Upper lobe of right lung (tissue), 1 donor: ENCODE data around the gene CCDC178. TPM values are rescaled to one million over a fixed set of nuclear protein-coding genes. Genes with fewer than 3 reads are reported as not detected.

Experiments used
- ATAC-seq: fragments of 200-7000 bp; cut with Tn5 transposase; one replicate; pipeline ENCODE4 v1.9.1; 2020; ENCODE audit warnings: mild to moderate bottlenecking, moderate library complexity
- DNase-seq: peaks from one replicate; pipeline ENCODE4 v3.0.0-alpha.2; 2020
- H3K27ac ChIP-seq: fragments of 200-600 bp; one replicate; pipeline ENCODE4 v1.8.0; 2022
- H3K27me3 ChIP-seq: fragments of 200-600 bp; one replicate; pipeline ENCODE4 v1.8.0; 2022; ENCODE audit warnings: mild to moderate bottlenecking
- H3K36me3 ChIP-seq: fragments of 200-600 bp; one replicate; pipeline ENCODE4 v1.8.0; 2022
- H3K4me1 ChIP-seq: fragments of 200-600 bp; one replicate; pipeline ENCODE4 v1.8.0; 2022
- H3K4me3 ChIP-seq: fragments of 200-600 bp; one replicate; pipeline ENCODE4 v1.8.0; 2022; ENCODE audit warnings: mild to moderate bottlenecking
- H3K9me3 ChIP-seq: fragments of 200-600 bp; one replicate; pipeline ENCODE4 v1.8.0; 2022
- CTCF ChIP-seq: fragments of 200-600 bp; IDR thresholded peaks from one replicate; pipeline ENCODE4 v1.8.0; 2022; ENCODE audit warnings: antibody characterized with exemption
- intact Hi-C: fragments of 100-400 bp; cut with DNase I; formaldehyde crosslinking; loops from one replicate; pipeline ENCODE4 v1.11.0; 2022
- total RNA-seq: library from RNA; stranded (reverse); fragmentation: NEBNext Ultra II Directional; extraction: Animal tissue kit (Norgen Biotek cat#: 25700); gene quantifications from one replicate; pipeline ENCODE4 v1.2.1, GENCODE V29; 2021
- donor health status: DM: no; HTN: yes; CAD: no; lungs with severe emphysema.

CCDC178 gene
- total RNA-seq, 1 donor from 2014 or later = 2.5 TPM

GRCh38 chr18:32983721-32984120 lies 456.8 kb downstream of the CCDC178 start:
- H3K4me1 ChIP-seq = no peaks in the 10 kb centered on the region
- no peak overlapping the region for H3K4me3 ChIP-seq
- no peak for TF ChIP-seq CTCF
- H3K9me3 ChIP-seq = no peaks in the 10 kb centered on the region
- no peaks in the 10 kb centered on the region for H3K36me3 ChIP-seq
- ATAC-seq (no peak), DNase-seq (no peak)
- H3K27ac ChIP-seq = no peak overlapping the region
- intact Hi-C loops = no loop called here
- no peaks in the 10 kb centered on the region for H3K27me3 ChIP-seq

GRCh38 chr18:32980896-32981295 lies 459.6 kb downstream of the CCDC178 start:
- intact Hi-C loops = no loop called here
- DNase-seq (no peak), ATAC-seq (no peak)
- Histone ChIP-seq H3K27ac (no peak overlapping the region), H3K4me1 (no peaks in the 10 kb centered on the region), H3K27me3 (no peaks in the 10 kb centered on the region), H3K9me3 (no peaks in the 10 kb centered on the region), H3K36me3 (no peaks in the 10 kb centered on the region), H3K4me3 (no peak overlapping the region)
- no peak for TF ChIP-seq CTCF

GRCh38 chr18:32975501-32975900 lies 465.0 kb downstream of the CCDC178 start:
- ATAC-seq (no peak), DNase-seq (no peak)
- intact Hi-C loops = no loop called here
- H3K4me3 ChIP-seq = no peak overlapping the region
- TF ChIP-seq CTCF = no peak
- H3K27ac ChIP-seq = no peak overlapping the region
- H3K4me1 ChIP-seq = no peaks in the 10 kb centered on the region
- no peaks in the 10 kb centered on the region for H3K36me3 ChIP-seq
- no peaks in the 10 kb centered on the region for H3K27me3 ChIP-seq
- H3K9me3 ChIP-seq = no peaks in the 10 kb centered on the region

- no peaks in the 10 kb centered on the region for H3K36me3 ChIP-seq
- no peak for TF ChIP-seq CTCF
- H3K4me1 ChIP-seq = no peaks in the 10 kb centered on the region
- DNase-seq (no peak), ATAC-seq (no peak)
- intact Hi-C loops = no loop called here
- H3K27ac ChIP-seq = no peak overlapping the region
- no peak overlapping the region for H3K4me3 ChIP-seq
- no peaks in the 10 kb centered on the region for H3K27me3 ChIP-seq
- no peaks in the 10 kb centered on the region for H3K9me3 ChIP-seq
Observed at GRCh38 chr18:32975163-32975436, 465.4 kb downstream of the CCDC178 start.

GRCh38 chr18:32974421-32975162 lies 465.9 kb downstream of the CCDC178 start:
- intact Hi-C loops = no loop called here
- Histone ChIP-seq H3K27ac (no peak overlapping the region), H3K36me3 (no peaks in the 10 kb centered on the region), H3K27me3 (no peaks in the 10 kb centered on the region), H3K4me3 (no peak overlapping the region), H3K4me1 (no peaks in the 10 kb centered on the region), H3K9me3 (no peaks in the 10 kb centered on the region)
- ATAC-seq = no peak
- DNase-seq = no peak
- no peak for TF ChIP-seq CTCF

GRCh38 chr18:32968248-32968647 lies 472.3 kb downstream of the CCDC178 start:
- Histone ChIP-seq H3K9me3 (no peaks in the 10 kb centered on the region), H3K27ac (no peak overlapping the region), H3K36me3 (no peaks in the 10 kb centered on the region), H3K4me3 (no peak overlapping the region), H3K27me3 (no peaks in the 10 kb centered on the region), H3K4me1 (no peaks in the 10 kb centered on the region)
- intact Hi-C loops = no loop called here
- DNase-seq (no peak), ATAC-seq (no peak)
- TF ChIP-seq CTCF = no peak
